ENCODE measurements around the gene GRHL1. TPM values are rescaled to one million over a fixed set of nuclear protein-coding genes. Genes with fewer than 3 reads are reported as not detected.

Gene GRHL1
- total and polyA plus RNA-seq, 2 of the 4 experiments (the other 2 are of a cell fraction) = 0.18 to 0.21 TPM

GRCh38 chr2:9948721-9949120 lies 2.8 kb upstream of the GRHL1 start:
- 94% methylated on average over 2 of the region's 6 CpGs; no CpG with 5 or more reads in 1 of the 2 experiments for WGBS, 2 experiments (ENCODE audit: extremely low coverage in 2 of 2, insufficient read length in 1 of 2)
- DNase-seq = no peak
- in situ Hi-C loops (cut with MboI; ENCODE audit: low sequenced_read_pairs) = no loop called here

More at GRCh38 chr2:9948721-9949120, 2.8 kb upstream of the GRHL1 start:
- no peak overlapping the region for H3K4me2 ChIP-seq (ENCODE audit: low read depth, low read length)
- H2AK9ac ChIP-seq (replicated peaks; ENCODE audit: low read depth, low read length, poor library complexity) = no peak overlapping the region
- H3K4me3 ChIP-seq (ENCODE audit: insufficient read depth, low read depth, low read length) = no peak overlapping the region
- no peak overlapping the region for H4K5ac ChIP-seq (ENCODE audit: low read depth, low read length)
- H2BK120ac ChIP-seq (ENCODE audit: low read depth, low read length) = no peak overlapping the region
- no peak overlapping the region for H3K9ac ChIP-seq (ENCODE audit: low read depth, low read length)
- H3K9me3 ChIP-seq (ENCODE audit: control insufficient read depth, insufficient read depth, low read length) = no peaks in the 10 kb centered on the region
- no peak overlapping the region for H2BK5ac ChIP-seq (ENCODE audit: low read depth, low read length, poor library complexity, severe bottlenecking)
- peaks cover 20% of the 10 kb centered on the region for H3K27me3 ChIP-seq (ENCODE audit: control insufficient read depth, insufficient read depth, low read length)
- H3K18ac ChIP-seq (ENCODE audit: low read depth, low read length) = no peak overlapping the region
- TF ChIP-seq, protein P1, sequence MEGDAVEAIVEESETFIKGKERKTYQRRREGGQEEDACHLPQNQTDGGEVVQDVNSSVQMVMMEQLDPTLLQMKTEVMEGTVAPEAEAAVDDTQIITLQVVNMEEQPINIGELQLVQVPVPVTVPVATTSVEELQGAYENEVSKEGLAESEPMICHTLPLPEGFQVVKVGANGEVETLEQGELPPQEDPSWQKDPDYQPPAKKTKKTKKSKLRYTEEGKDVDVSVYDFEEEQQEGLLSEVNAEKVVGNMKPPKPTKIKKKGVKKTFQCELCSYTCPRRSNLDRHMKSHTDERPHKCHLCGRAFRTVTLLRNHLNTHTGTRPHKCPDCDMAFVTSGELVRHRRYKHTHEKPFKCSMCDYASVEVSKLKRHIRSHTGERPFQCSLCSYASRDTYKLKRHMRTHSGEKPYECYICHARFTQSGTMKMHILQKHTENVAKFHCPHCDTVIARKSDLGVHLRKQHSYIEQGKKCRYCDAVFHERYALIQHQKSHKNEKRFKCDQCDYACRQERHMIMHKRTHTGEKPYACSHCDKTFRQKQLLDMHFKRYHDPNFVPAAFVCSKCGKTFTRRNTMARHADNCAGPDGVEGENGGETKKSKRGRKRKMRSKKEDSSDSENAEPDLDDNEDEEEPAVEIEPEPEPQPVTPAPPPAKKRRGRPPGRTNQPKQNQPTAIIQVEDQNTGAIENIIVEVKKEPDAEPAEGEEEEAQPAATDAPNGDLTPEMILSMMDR (conservative IDR thresholded peaks at IDR 0.05; ENCODE audit: low read depth, low read length) = no peak
- no peak for TF ChIP-seq MAFK (IDR thresholded peaks at IDR 0.05; ENCODE audit: low read depth, low read length)
- TF ChIP-seq MXI1 (IDR thresholded peaks at IDR 0.05; ENCODE audit: borderline replicate concordance, low read depth, low read length) = no peak
- TF ChIP-seq NFE2L2 (IDR thresholded peaks at IDR 0.05; ENCODE audit: low read depth, low read length) = no peak
- TF ChIP-seq USF2 (IDR thresholded peaks at IDR 0.05; ENCODE audit: low read depth, low read length) = no peak
- TF ChIP-seq FOS (IDR thresholded peaks at IDR 0.05; ENCODE audit: low read depth, low read length) = no peak
- TF ChIP-seq MAZ (IDR thresholded peaks at IDR 0.05; ENCODE audit: borderline replicate concordance, low read depth, low read length) = no peak
- no peak for TF ChIP-seq CHD1 (IDR thresholded peaks at IDR 0.05; ENCODE audit: low read depth, low read length)
- TF ChIP-seq RAD21 (IDR thresholded peaks at IDR 0.05; ENCODE audit: low read length) = no peak
- no peak for TF ChIP-seq BHLHE40 (IDR thresholded peaks at IDR 0.05; ENCODE audit: low read depth, low read length)
- peak overlapping the region; percentile 44; the same call in 1 of the 2 replicates for H3K4ac ChIP-seq (ENCODE audit: low read depth, low read length)
- H3K56ac ChIP-seq (ENCODE audit: extremely low read depth, insufficient read depth, low read length) = no peak overlapping the region
- no peak overlapping the region for H3K27ac ChIP-seq (ENCODE audit: insufficient read depth, low read length)
- H2AK5ac ChIP-seq (ENCODE audit: low read depth, low read length) = no peak overlapping the region
- BruUV-seq (replicated peaks) = no TSS peak
- ChIA-PET POLR2A (ENCODE audit: unreplicated experiment) (no interaction called here), CTCF (no interaction called here)
- H4K20me1 ChIP-seq (ENCODE audit: insufficient read depth, low read length) = no peaks in the 10 kb centered on the region
- H4K91ac ChIP-seq (ENCODE audit: insufficient read depth, low read depth, low read length) = no peak overlapping the region; the same call in 1 of the 2 replicates
- no peaks in the 10 kb centered on the region for H3K36me3 ChIP-seq (ENCODE audit: control insufficient read depth, insufficient read depth, low read length)
- 0 out of 2 replicates have a peak, but pooled peaks cover 2% of the 10 kb centered on the region for H3K9me1 ChIP-seq (ENCODE audit: insufficient read depth, low read length)
- no peak overlapping the region for H2BK20ac ChIP-seq (ENCODE audit: low read depth, low read length)
- no peak overlapping the region for H2AFZ ChIP-seq (replicated peaks; ENCODE audit: low read length, poor library complexity)
- H2BK15ac ChIP-seq (ENCODE audit: low read depth, low read length) = no peak overlapping the region
- H3K79me1 ChIP-seq (ENCODE audit: low read depth in 1 of 2, low read length in 2 of 2) = no peaks in the 10 kb centered on the region
- intact Hi-C loops (cut with micrococcal nuclease) (loop anchor here (10.0 kb wide), 1 partner anchor 96 kb away; the partner anchor contains the start of gene KLF11), dilution Hi-C loops (cut with HindIII; ENCODE audit: low sequenced_read_pairs, unreplicated experiment) (no loop called here)
- ATAC-seq (ENCODE audit: low read depth) = no peak
- no peak overlapping the region for H4K8ac ChIP-seq (ENCODE audit: low read depth in 2 of 2, low read length in 2 of 2)
- no peak overlapping the region for H3K23ac ChIP-seq (ENCODE audit: low read depth, low read length)
- H3K14ac ChIP-seq (replicated peaks; ENCODE audit: low read depth, low read length) = no peak overlapping the region
- H3K4me1 ChIP-seq (ENCODE audit: control insufficient read depth, insufficient read depth, low read length) = peaks cover 11% of the 10 kb centered on the region

Data from IMR-90 (cell line).